Measurements from ENCODE around the gene APBB1IP.
A peak's percentile ranks its signal among the peaks of the same experiment; 100 is the strongest.
"Not testable (repeated sequence)": the region's sequence is repeated elsewhere in the genome, so short reads cannot be mapped to it uniquely, and the experiment has no call there.

Gene APBB1IP

GRCh38 chr10:26571655-26572054, 133.5 kb downstream of the APBB1IP start:
- Histone ChIP-seq H4K8ac (ENCODE audit: low read depth, low read length) (no peak overlapping the region), H3K14ac (ENCODE audit: low read length) (no peak overlapping the region), H2AFZ (ENCODE audit: insufficient read depth, low read length, poor library complexity) (no peak overlapping the region), H3K23ac (ENCODE audit: low read length) (no peak overlapping the region), H3K27me3 (ENCODE audit: insufficient read depth, low read length) (no peaks in the 10 kb centered on the region), H3K18ac (ENCODE audit: low read length) (no peak overlapping the region), H3K4me2 (ENCODE audit: low read length) (no peak overlapping the region), H3K9ac (ENCODE audit: low read length) (no peak overlapping the region), H3K27ac (ENCODE audit: low read depth, low read length) (no peak overlapping the region), H2BK120ac (ENCODE audit: insufficient read depth, low read length, poor library complexity) (no peak overlapping the region), H3K9me3 (ENCODE audit: insufficient read depth, low read depth, low read length) (peaks cover 2% of the 10 kb centered on the region), H4K91ac (ENCODE audit: low read depth, low read length) (no peak overlapping the region), H2AK5ac (ENCODE audit: low read length) (no peak overlapping the region), H3K79me2 (ENCODE audit: control insufficient read depth, insufficient read depth, low read length, poor library complexity) (no peaks in the 10 kb centered on the region), H2BK5ac (ENCODE audit: low read depth, low read length, poor library complexity) (no peak overlapping the region), H3K79me1 (ENCODE audit: low read length) (no peaks in the 10 kb centered on the region), H3K4me3 (ENCODE audit: low read depth, low read length) (no peak overlapping the region), H3K36me3 (ENCODE audit: control insufficient read depth in 1 of 2, insufficient read depth in 2 of 2, low read length in 2 of 2) (no peaks in the 10 kb centered on the region), H3K4ac (ENCODE audit: low read depth, low read length) (no peak overlapping the region), H3K4me1 (ENCODE audit: control insufficient read depth in 1 of 2, insufficient read depth in 2 of 2, low read length in 2 of 2) (peaks cover 0 to under 1% of the 10 kb centered on the region in 2 experiments), H4K12ac (ENCODE audit: low read depth, low read length) (no peak overlapping the region), H2BK12ac (ENCODE audit: low read length) (no peak overlapping the region)
- no peak for DNase-seq
- no CpG with 5 or more reads among the region's 1 CpG for WGBS (ENCODE audit: extremely low coverage, insufficient coverage, insufficient read length)

GRCh38 chr10:26573674-26574073, 135.5 kb downstream of the APBB1IP start:
- Histone ChIP-seq H3K4me1 (ENCODE audit: control insufficient read depth in 1 of 2, insufficient read depth in 2 of 2, low read length in 2 of 2) (no peaks in the 10 kb centered on the region), H3K36me3 (ENCODE audit: control insufficient read depth in 1 of 2, insufficient read depth in 2 of 2, low read length in 2 of 2) (no peaks in the 10 kb centered on the region), H3K9ac (ENCODE audit: low read length) (no peak overlapping the region), H4K8ac (ENCODE audit: low read depth, low read length) (no peak overlapping the region), H2AK5ac (ENCODE audit: low read length) (no peak overlapping the region), H2BK12ac (ENCODE audit: low read length) (no peak overlapping the region), H2AFZ (ENCODE audit: insufficient read depth, low read length, poor library complexity) (no peak overlapping the region), H4K12ac (ENCODE audit: low read depth, low read length) (no peak overlapping the region), H2BK5ac (ENCODE audit: low read depth, low read length, poor library complexity) (no peak overlapping the region), H3K4me2 (ENCODE audit: low read length) (no peak overlapping the region), H2BK120ac (ENCODE audit: insufficient read depth, low read length, poor library complexity) (no peak overlapping the region), H3K27me3 (ENCODE audit: insufficient read depth, low read length) (no peaks in the 10 kb centered on the region), H3K79me1 (ENCODE audit: low read length) (no peaks in the 10 kb centered on the region), H3K4ac (ENCODE audit: low read depth, low read length) (no peak overlapping the region), H3K79me2 (ENCODE audit: control insufficient read depth, insufficient read depth, low read length, poor library complexity) (no peaks in the 10 kb centered on the region), H3K4me3 (ENCODE audit: low read depth, low read length) (no peak overlapping the region), H3K27ac (ENCODE audit: low read depth, low read length) (no peak overlapping the region), H3K9me3 (ENCODE audit: insufficient read depth, low read depth, low read length) (peaks cover 2% of the 10 kb centered on the region), H3K18ac (ENCODE audit: low read length) (no peak overlapping the region), H4K91ac (ENCODE audit: low read depth, low read length) (no peak overlapping the region), H3K23ac (ENCODE audit: low read length) (no peak overlapping the region), H3K14ac (ENCODE audit: low read length) (no peak overlapping the region)
- WGBS (ENCODE audit: extremely low coverage, insufficient coverage, insufficient read length): no CpG with 5 or more reads among the region's 2 CpGs
- no peak for DNase-seq

- Histone ChIP-seq H3K23ac (ENCODE audit: low read length) (no peak overlapping the region), H3K18ac (ENCODE audit: low read length) (no peak overlapping the region), H3K36me3 (ENCODE audit: control insufficient read depth in 1 of 2, insufficient read depth in 2 of 2, low read length in 2 of 2) (no peaks in the 10 kb centered on the region), H3K14ac (ENCODE audit: low read length) (no peak overlapping the region), H3K27ac (ENCODE audit: low read depth, low read length) (no peak overlapping the region), H3K9me3 (ENCODE audit: insufficient read depth, low read depth, low read length) (peaks cover 2% of the 10 kb centered on the region), H4K91ac (ENCODE audit: low read depth, low read length) (no peak overlapping the region), H3K4me1 (ENCODE audit: control insufficient read depth in 1 of 2, insufficient read depth in 2 of 2, low read length in 2 of 2) (no peaks in the 10 kb centered on the region), H2AK5ac (ENCODE audit: low read length) (no peak overlapping the region), H3K4me3 (ENCODE audit: low read depth, low read length) (no peak overlapping the region), H3K9ac (ENCODE audit: low read length) (no peak overlapping the region), H2BK12ac (ENCODE audit: low read length) (no peak overlapping the region), H2AFZ (ENCODE audit: insufficient read depth, low read length, poor library complexity) (no peak overlapping the region), H2BK120ac (ENCODE audit: insufficient read depth, low read length, poor library complexity) (no peak overlapping the region), H3K4ac (ENCODE audit: low read depth, low read length) (no peak overlapping the region), H3K27me3 (ENCODE audit: insufficient read depth, low read length) (no peaks in the 10 kb centered on the region), H3K79me2 (ENCODE audit: control insufficient read depth, insufficient read depth, low read length, poor library complexity) (no peaks in the 10 kb centered on the region), H3K4me2 (ENCODE audit: low read length) (no peak overlapping the region), H3K79me1 (ENCODE audit: low read length) (no peaks in the 10 kb centered on the region), H2BK5ac (ENCODE audit: low read depth, low read length, poor library complexity) (no peak overlapping the region), H4K12ac (ENCODE audit: low read depth, low read length) (no peak overlapping the region), H4K8ac (ENCODE audit: low read depth, low read length) (no peak overlapping the region)
- DNase-seq: peak in 1 of 2 donors; percentile 5
- no CpG with 5 or more reads among the region's 4 CpGs for WGBS (ENCODE audit: extremely low coverage, insufficient coverage, insufficient read length)
Observed at GRCh38 chr10:26574783-26575182, 136.6 kb downstream of the APBB1IP start.

GRCh38 chr10:26578371-26578770, 140.2 kb downstream of the APBB1IP start:
- not testable (repeated sequence) for H3K4me3 ChIP-seq (ENCODE audit: low read depth, low read length); H2AK5ac ChIP-seq (ENCODE audit: low read length); DNase-seq; H3K79me2 ChIP-seq (ENCODE audit: control insufficient read depth, insufficient read depth, low read length, poor library complexity); H3K36me3 ChIP-seq (ENCODE audit: control insufficient read depth in 1 of 2, insufficient read depth in 2 of 2, low read length in 2 of 2); H2BK120ac ChIP-seq (ENCODE audit: insufficient read depth, low read length, poor library complexity); H3K9ac ChIP-seq (ENCODE audit: low read length); H2BK12ac ChIP-seq (ENCODE audit: low read length); H3K4me1 ChIP-seq (ENCODE audit: control insufficient read depth in 1 of 2, insufficient read depth in 2 of 2, low read length in 2 of 2); H3K18ac ChIP-seq (ENCODE audit: low read length); H4K91ac ChIP-seq (ENCODE audit: low read depth, low read length); H4K8ac ChIP-seq (ENCODE audit: low read depth, low read length); H3K23ac ChIP-seq (ENCODE audit: low read length); H2BK5ac ChIP-seq (ENCODE audit: low read depth, low read length, poor library complexity); H3K4me2 ChIP-seq (ENCODE audit: low read length); H3K27ac ChIP-seq (ENCODE audit: low read depth, low read length); H3K79me1 ChIP-seq (ENCODE audit: low read length); H3K9me3 ChIP-seq (ENCODE audit: insufficient read depth, low read depth, low read length); H3K27me3 ChIP-seq (ENCODE audit: insufficient read depth, low read length); H3K14ac ChIP-seq (ENCODE audit: low read length); H2AFZ ChIP-seq (ENCODE audit: insufficient read depth, low read length, poor library complexity); H3K4ac ChIP-seq (ENCODE audit: low read depth, low read length); H4K12ac ChIP-seq (ENCODE audit: low read depth, low read length)
- WGBS (ENCODE audit: extremely low coverage, insufficient coverage, insufficient read length): no CpG with 5 or more reads among the region's 6 CpGs
